SK-N-SH treated with all-trans-retinoic acid at 6 μM for 48 hours (cell line): ENCODE measurements around the gene CNP.

ENCODE experiments used
- GLIS3 ChIP-seq: fragments of 250-450 bp; sonication (Bioruptor Pico); IDR thresholded peaks from 2 replicates; pipeline ENCODE4 v1.5.0; 2020; ENCODE audit warnings: mild to moderate bottlenecking, moderate library complexity
- TCF4 ChIP-seq: fragments of 250-450 bp; sonication (Bioruptor Pico); IDR thresholded peaks from 2 replicates; pipeline ENCODE4 v1.8.0; 2021; ENCODE audit warnings: mild to moderate bottlenecking, moderate library complexity, borderline replicate concordance
- ZC3H10 ChIP-seq: fragments of 250-450 bp; sonication (Bioruptor Pico); IDR thresholded peaks from 2 replicates; pipeline ENCODE4 v1.5.1; 2021; ENCODE audit warnings: mild to moderate bottlenecking, moderate library complexity
- ZNF8 ChIP-seq: fragments of 450-650 bp; formaldehyde crosslinking; IDR thresholded peaks from 2 replicates; pipeline ENCODE4 v1.5.0; 2020; ENCODE audit warnings: mild to moderate bottlenecking, moderate library complexity
- TF ChIP-seq, protein P1 (sequence below): fragments of 250-450 bp; sonication (Bioruptor Pico); IDR thresholded peaks from 2 replicates; pipeline ENCODE4 v1.5.1; 2021; ENCODE audit warnings: mild to moderate bottlenecking, moderate library complexity
- TF ChIP-seq, protein P2 (sequence below): fragments of 250-450 bp; sonication (Bioruptor Pico); IDR thresholded peaks from 2 replicates; pipeline ENCODE4 v1.8.0; 2020; ENCODE audit warnings: mild to moderate bottlenecking, moderate library complexity, borderline replicate concordance

DNA sequence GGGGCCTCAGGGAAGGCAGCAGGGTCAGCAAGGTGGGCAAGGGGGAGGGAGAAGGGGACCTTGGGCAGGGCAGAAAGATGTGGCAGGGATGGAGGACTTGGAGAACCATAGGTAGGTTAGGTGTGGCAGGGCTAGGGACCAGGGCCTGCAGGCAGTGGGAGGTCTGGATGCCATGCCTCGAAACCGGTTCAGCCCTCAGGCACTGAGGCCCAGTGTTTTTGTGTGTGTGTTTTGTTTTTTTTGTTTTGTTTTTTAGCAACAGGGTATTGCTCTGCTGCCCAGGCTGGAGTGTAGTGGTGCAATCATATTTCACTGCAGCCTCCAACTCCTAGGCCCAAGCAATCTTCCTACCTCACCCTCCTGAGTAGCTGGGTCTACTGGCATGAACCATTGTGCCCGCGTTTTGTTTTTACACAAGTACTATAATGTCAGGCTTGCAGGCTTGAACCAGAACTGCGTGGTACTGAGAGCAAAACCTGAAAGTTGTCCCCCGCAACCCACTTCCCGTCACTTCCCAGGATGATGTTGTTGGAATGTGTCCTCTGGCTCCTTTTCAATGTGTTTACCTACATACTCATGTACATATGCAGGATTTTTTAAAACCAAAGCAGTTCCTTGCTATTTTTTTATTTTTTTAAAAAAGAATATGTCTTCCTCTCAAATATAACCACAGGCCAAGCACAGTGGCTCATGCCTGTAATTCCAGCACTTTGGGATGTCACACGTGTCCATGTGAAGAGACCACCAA is 23.8 kb upstream of the CNP start:
- TF ChIP-seq, protein P1, sequence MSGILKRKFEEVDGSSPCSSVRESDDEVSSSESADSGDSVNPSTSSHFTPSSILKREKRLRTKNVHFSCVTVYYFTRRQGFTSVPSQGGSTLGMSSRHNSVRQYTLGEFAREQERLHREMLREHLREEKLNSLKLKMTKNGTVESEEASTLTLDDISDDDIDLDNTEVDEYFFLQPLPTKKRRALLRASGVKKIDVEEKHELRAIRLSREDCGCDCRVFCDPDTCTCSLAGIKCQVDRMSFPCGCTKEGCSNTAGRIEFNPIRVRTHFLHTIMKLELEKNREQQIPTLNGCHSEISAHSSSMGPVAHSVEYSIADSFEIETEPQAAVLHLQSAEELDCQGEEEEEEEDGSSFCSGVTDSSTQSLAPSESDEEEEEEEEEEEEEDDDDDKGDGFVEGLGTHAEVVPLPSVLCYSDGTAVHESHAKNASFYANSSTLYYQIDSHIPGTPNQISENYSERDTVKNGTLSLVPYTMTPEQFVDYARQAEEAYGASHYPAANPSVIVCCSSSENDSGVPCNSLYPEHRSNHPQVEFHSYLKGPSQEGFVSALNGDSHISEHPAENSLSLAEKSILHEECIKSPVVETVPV (CRISPR knock-in tag) = no peak
- TF ChIP-seq ZC3H10 (CRISPR knock-in tag) (no peak), ZNF8 (CRISPR knock-in tag) (no peak), TCF4 (CRISPR knock-in tag) (no peak), GLIS3 (no peak)
- TF ChIP-seq, protein P2, sequence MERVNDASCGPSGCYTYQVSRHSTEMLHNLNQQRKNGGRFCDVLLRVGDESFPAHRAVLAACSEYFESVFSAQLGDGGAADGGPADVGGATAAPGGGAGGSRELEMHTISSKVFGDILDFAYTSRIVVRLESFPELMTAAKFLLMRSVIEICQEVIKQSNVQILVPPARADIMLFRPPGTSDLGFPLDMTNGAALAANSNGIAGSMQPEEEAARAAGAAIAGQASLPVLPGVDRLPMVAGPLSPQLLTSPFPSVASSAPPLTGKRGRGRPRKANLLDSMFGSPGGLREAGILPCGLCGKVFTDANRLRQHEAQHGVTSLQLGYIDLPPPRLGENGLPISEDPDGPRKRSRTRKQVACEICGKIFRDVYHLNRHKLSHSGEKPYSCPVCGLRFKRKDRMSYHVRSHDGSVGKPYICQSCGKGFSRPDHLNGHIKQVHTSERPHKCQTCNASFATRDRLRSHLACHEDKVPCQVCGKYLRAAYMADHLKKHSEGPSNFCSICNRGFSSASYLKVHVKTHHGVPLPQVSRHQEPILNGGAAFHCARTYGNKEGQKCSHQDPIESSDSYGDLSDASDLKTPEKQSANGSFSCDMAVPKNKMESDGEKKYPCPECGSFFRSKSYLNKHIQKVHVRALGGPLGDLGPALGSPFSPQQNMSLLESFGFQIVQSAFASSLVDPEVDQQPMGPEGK = no peak
